ENCODE measurements around the gene BZW2.

DNA sequence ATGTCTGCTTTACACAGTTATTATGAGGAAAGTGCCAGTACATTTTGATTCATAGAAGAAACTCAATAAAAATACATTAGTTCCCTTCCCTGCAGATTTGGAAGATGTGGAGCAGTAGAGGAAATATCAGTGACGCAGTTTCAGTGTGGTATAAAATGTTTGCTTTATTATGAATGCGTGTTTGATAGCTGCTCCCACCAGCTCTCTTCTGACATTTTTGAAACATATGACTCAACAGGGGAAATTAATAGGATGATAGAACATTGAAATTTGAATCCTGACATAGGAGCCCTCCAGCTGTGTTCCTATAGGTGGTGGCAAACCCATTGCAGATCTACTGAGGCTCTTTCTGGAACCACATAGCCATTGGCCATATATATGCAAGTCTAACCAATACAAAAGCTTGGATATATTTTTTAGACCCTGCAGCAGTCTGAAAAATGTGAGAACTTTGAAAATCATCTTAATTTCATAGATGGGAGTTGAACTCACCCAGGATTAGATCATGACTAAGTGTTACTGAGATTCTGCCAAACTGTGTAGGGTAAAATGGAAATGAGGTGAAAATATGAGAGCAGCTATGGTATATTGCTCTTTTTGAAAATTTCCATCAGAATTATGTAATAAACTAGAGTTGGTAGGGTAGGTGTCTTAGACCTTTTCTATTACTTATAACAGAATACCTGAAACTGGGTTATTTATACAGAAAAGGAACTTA lies 47.8 kb downstream of the BZW2 start:
- TF ChIP-seq, protein P1, sequence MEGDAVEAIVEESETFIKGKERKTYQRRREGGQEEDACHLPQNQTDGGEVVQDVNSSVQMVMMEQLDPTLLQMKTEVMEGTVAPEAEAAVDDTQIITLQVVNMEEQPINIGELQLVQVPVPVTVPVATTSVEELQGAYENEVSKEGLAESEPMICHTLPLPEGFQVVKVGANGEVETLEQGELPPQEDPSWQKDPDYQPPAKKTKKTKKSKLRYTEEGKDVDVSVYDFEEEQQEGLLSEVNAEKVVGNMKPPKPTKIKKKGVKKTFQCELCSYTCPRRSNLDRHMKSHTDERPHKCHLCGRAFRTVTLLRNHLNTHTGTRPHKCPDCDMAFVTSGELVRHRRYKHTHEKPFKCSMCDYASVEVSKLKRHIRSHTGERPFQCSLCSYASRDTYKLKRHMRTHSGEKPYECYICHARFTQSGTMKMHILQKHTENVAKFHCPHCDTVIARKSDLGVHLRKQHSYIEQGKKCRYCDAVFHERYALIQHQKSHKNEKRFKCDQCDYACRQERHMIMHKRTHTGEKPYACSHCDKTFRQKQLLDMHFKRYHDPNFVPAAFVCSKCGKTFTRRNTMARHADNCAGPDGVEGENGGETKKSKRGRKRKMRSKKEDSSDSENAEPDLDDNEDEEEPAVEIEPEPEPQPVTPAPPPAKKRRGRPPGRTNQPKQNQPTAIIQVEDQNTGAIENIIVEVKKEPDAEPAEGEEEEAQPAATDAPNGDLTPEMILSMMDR (IDR thresholded peaks at IDR 0.05) = no peak
- no peak for TF ChIP-seq POLR2A (IDR thresholded peaks at IDR 0.05)

All from right lobe of liver (tissue), 4 donors.